MM.1S (cell line): Measurements from ENCODE around the gene ISY1.

Experiments used
- DNase-seq: peaks from one replicate; pipeline ENCODE4 v3.0.0-alpha.2; 2015
- H2AFZ ChIP-seq: fragments of 300-600 bp; sonication (generic); 2 replicates; pipeline ENCODE4 v1.6.0; 2016; ENCODE audit warnings: antibody characterized with exemption, low read length
- H3F3A ChIP-seq: fragments of 300-600 bp; sonication (generic); 2 replicates; pipeline ENCODE4 v1.6.1; 2016; ENCODE audit warnings: mild to moderate bottlenecking, antibody characterized with exemption, low read length, moderate library complexity, mixed read lengths; ENCODE audit not compliant: insufficient read depth
- H3K27ac ChIP-seq: fragments of 300-600 bp; sonication (generic); 2 replicates; pipeline ENCODE4 v1.5.1; 2016; ENCODE audit warnings: mild to moderate bottlenecking, low read length
- H3K27me3 ChIP-seq: fragments of 300-600 bp; sonication (generic); replicated peaks from 2 replicates; pipeline ENCODE4 v1.6.0; 2016; ENCODE audit warnings: low read length; ENCODE audit not compliant: insufficient read depth
- H3K36me3 ChIP-seq: fragments of 300-600 bp; sonication (generic); replicated peaks from 2 replicates; pipeline ENCODE4 v1.6.1; 2016; ENCODE audit warnings: mild to moderate bottlenecking, low read length, mixed read lengths; ENCODE audit not compliant: insufficient read depth
- H3K4me1 ChIP-seq: fragments of 300-600 bp; sonication (generic); 2 replicates; pipeline ENCODE4 v1.6.1; 2016; ENCODE audit warnings: low read length, mixed read lengths
- H3K4me2 ChIP-seq: fragments of 300-600 bp; sonication (generic); 2 replicates; pipeline ENCODE4 v1.6.0; 2016; ENCODE audit warnings: low read depth, low read length
- H3K4me3 ChIP-seq: fragments of 300-600 bp; sonication (generic); 2 replicates; pipeline ENCODE4 v1.5.1; 2016; ENCODE audit warnings: low read length, mixed read lengths
- H3K79me2 ChIP-seq: fragments of 300-600 bp; sonication (generic); 2 replicates; pipeline ENCODE4 v1.6.1; 2016; ENCODE audit warnings: mixed run types, low read length, mixed read lengths
- H3K9ac ChIP-seq: fragments of 300-600 bp; sonication (generic); 2 replicates; pipeline ENCODE4 v1.6.1; 2016; ENCODE audit warnings: low read length, mixed read lengths
- H3K9me2 ChIP-seq: fragments of 300-600 bp; sonication (generic); replicated peaks from 2 replicates; pipeline ENCODE4 v1.6.1; 2016; ENCODE audit warnings: mild to moderate bottlenecking, low read length, mixed read lengths; ENCODE audit not compliant: insufficient read depth
- H3K9me3 ChIP-seq: fragments of 300-600 bp; sonication (generic); replicated peaks from 2 replicates; pipeline ENCODE4 v1.6.1; 2016; ENCODE audit warnings: mild to moderate bottlenecking, low read length, mixed read lengths; ENCODE audit not compliant: insufficient read depth
- H4K20me1 ChIP-seq: fragments of 300-600 bp; sonication (generic); 2 replicates; pipeline ENCODE4 v1.6.1; 2016; ENCODE audit warnings: mild to moderate bottlenecking, low read length, moderate library complexity, mixed read lengths; ENCODE audit not compliant: insufficient read depth
- EZH2 ChIP-seq: fragments of 300-600 bp; sonication (generic); optimal IDR thresholded peaks from 2 replicates; pipeline ENCODE3; 2017; ENCODE audit warnings: low read depth, mild to moderate bottlenecking, antibody characterized with exemption, low read length, mixed read lengths
- EZH2phosphoT487 ChIP-seq: fragments of 300-600 bp; sonication (generic); IDR thresholded peaks from 2 replicates; pipeline ENCODE4 v1.6.1; 2018; ENCODE audit warnings: antibody characterized with exemption, low read length
- TF ChIP-seq, protein P1 (sequence below): fragments of 300-600 bp; sonication (generic); IDR thresholded peaks from 2 replicates; pipeline ENCODE4 v1.5.1; 2016; ENCODE audit warnings: antibody characterized with exemption, low read length, mixed read lengths

ISY1 gene

DNA sequence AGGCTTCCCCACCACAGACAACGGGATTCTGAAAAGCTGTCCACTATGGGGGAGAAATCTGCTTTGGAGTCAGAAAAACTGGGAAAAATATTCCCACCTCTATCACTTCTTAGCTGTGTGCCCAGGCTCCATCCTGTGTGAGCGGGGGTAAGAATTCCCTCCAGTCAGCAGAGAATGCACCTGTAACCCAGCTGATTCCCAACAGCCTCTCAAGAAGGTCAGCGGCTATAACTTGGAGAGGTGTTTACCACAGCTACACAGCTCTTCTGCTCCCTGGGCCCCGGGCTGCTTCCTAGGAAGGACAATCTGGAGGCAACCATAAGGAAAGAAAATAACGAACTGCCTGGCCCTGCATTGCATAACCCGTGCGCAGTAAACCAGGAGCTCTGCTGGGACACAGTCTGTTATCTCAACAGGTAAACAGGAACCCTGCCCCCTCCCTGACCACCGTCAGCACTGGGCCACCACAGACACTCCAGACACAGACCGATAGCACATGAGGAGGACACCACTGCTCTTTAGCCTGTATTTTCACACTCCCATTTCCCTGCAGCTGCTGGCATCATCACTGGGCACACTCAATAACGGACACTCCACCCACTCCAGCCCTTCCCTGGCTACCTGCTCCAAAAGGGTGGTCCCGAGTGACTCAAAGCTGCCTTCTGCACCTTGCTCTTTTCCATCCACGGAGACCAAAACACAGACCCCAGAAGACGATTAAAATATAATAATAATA lies 41.3 kb downstream of the ISY1 start:
- Histone ChIP-seq H4K20me1 (no peaks in the 10 kb centered on the region), H3K9me2 (no peaks in the 10 kb centered on the region), H3K79me2 (peaks cover 56% of the 10 kb centered on the region), H3K4me2 (peak overlapping the region; percentile 99), H3K4me3 (peak overlapping the region; percentile 70), H3K9me3 (no peaks in the 10 kb centered on the region), H3K27ac (peak overlapping the region; percentile 96), H2AFZ (no peak overlapping the region; the same call in 1 of the 2 replicates), H3F3A (peaks cover 46% of the 10 kb centered on the region), H3K36me3 (no peaks in the 10 kb centered on the region), H3K4me1 (peaks cover 46% of the 10 kb centered on the region), H3K27me3 (no peaks in the 10 kb centered on the region), H3K9ac (peak overlapping the region; percentile 85)
- TF ChIP-seq EZH2phosphoT487 (no peak), EZH2 (no peak)
- TF ChIP-seq, protein P1, sequence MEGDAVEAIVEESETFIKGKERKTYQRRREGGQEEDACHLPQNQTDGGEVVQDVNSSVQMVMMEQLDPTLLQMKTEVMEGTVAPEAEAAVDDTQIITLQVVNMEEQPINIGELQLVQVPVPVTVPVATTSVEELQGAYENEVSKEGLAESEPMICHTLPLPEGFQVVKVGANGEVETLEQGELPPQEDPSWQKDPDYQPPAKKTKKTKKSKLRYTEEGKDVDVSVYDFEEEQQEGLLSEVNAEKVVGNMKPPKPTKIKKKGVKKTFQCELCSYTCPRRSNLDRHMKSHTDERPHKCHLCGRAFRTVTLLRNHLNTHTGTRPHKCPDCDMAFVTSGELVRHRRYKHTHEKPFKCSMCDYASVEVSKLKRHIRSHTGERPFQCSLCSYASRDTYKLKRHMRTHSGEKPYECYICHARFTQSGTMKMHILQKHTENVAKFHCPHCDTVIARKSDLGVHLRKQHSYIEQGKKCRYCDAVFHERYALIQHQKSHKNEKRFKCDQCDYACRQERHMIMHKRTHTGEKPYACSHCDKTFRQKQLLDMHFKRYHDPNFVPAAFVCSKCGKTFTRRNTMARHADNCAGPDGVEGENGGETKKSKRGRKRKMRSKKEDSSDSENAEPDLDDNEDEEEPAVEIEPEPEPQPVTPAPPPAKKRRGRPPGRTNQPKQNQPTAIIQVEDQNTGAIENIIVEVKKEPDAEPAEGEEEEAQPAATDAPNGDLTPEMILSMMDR, result no peak
- peak; percentile 61 for DNase-seq

DNA sequence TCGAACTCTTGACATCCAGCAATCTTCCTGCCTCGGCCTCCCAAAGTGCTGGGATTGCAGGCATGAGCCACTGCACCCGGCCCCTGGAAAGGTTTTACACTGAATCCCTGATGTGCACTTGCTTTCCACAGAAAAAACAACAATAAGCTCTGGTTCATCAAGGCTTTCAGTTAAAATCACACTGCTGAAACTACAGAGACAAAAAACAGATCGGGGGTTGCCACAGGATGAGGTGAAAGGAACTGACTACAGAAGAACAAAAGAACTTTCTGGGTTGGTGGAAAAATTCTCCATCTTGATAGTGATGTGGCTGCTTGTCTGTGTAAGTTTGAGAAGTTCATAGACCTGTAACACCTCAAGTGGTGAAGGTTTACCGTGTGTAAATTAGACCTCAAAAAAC lies 42.1 kb downstream of the ISY1 start:
- DNase-seq, result peak; percentile 27
- H3K79me2 ChIP-seq, result peaks cover 64% of the 10 kb centered on the region

DNA sequence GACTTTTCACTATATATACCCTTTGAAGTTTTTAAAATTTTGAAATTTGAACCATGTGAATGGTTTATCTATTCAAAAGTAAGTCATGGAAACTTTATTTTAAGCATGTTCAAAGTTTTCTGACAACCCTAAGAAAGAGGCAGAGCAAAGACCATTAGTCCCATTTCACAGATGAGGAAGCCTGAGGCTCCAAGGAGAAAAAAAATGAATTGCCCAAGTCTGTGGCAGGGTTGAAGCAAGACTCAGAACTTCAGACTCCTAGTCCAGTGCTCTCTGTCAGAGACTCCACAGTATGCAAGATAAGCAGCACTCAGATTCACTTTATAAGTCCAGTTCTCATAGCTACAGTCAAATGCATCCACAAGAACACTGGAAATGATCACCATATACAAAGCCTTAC lies 43.7 kb downstream of the ISY1 start:
- Histone ChIP-seq H3K27me3 (no peaks in the 10 kb centered on the region), H3F3A (peaks cover 31% of the 10 kb centered on the region), H3K4me1 (peaks cover 28% of the 10 kb centered on the region), H3K9me2 (no peaks in the 10 kb centered on the region), H3K79me2 (peaks cover 78% of the 10 kb centered on the region), H3K4me3 (no peak overlapping the region), H3K4me2 (no peak overlapping the region), H3K9ac (no peak overlapping the region), H3K36me3 (no peaks in the 10 kb centered on the region), H3K27ac (no peak overlapping the region), H4K20me1 (no peaks in the 10 kb centered on the region), H3K9me3 (no peaks in the 10 kb centered on the region), H2AFZ (no peak overlapping the region)
- no peak for TF ChIP-seq EZH2
- TF ChIP-seq, protein P1, result no peak
- TF ChIP-seq EZH2phosphoT487, result no peak
- no peak for DNase-seq

More for the DNA sequence above, 42.1 kb downstream of the ISY1 start:
- peak overlapping the region; percentile 96 for H3K27ac ChIP-seq
- TF ChIP-seq EZH2phosphoT487, result no peak
- TF ChIP-seq, protein P1, result no peak
- no peak for TF ChIP-seq EZH2
- no peaks in the 10 kb centered on the region for H3K36me3 ChIP-seq
- H3K27me3 ChIP-seq, result no peaks in the 10 kb centered on the region
- no peaks in the 10 kb centered on the region for H4K20me1 ChIP-seq
- H3K4me3 ChIP-seq, result peak overlapping the region; percentile 70
- no peaks in the 10 kb centered on the region for H3K9me2 ChIP-seq
- H3K9me3 ChIP-seq, result no peaks in the 10 kb centered on the region
- peaks cover 46% of the 10 kb centered on the region for H3F3A ChIP-seq
- peak overlapping the region; percentile 85 for H3K9ac ChIP-seq
- no peak overlapping the region; the same call in 1 of the 2 replicates for H2AFZ ChIP-seq
- peaks cover 44% of the 10 kb centered on the region for H3K4me1 ChIP-seq
- peak overlapping the region; percentile 99 for H3K4me2 ChIP-seq
